Globus pallidus (tissue), 1 donor: ENCODE results near the gene MCTP1.
"Not testable (repeated sequence)": the region's sequence is repeated elsewhere in the genome, so short reads cannot be mapped to it uniquely, and the experiment has no call there.

ENCODE experiments used
- DNase-seq: peaks from one replicate; pipeline ENCODE4 v3.0.0-alpha.2; 2015; ENCODE audit warnings: low spot score

Gene MCTP1

GRCh38 chr5:94872526-94872925 is 412.4 kb downstream of the MCTP1 start:
- peak; percentile 64 for DNase-seq

- no peak for DNase-seq
Observed at GRCh38 chr5:94870511-94871183, 414.2 kb downstream of the MCTP1 start.

- DNase-seq = no peak
Observed at GRCh38 chr5:94869921-94870320, 415.0 kb downstream of the MCTP1 start.

- DNase-seq = no peak
Observed at GRCh38 chr5:94863951-94864350, 420.9 kb downstream of the MCTP1 start.

GRCh38 chr5:94857111-94857510 is 427.8 kb downstream of the MCTP1 start:
- no peak for DNase-seq

GRCh38 chr5:94856257-94856800 is 428.6 kb downstream of the MCTP1 start:
- no peak for DNase-seq

GRCh38 chr5:94855543-94855942 is 429.4 kb downstream of the MCTP1 start:
- no peak for DNase-seq

- DNase-seq = no peak
Observed at GRCh38 chr5:94853120-94853519, 431.8 kb downstream of the MCTP1 start.

GRCh38 chr5:94850960-94851359 is 433.9 kb downstream of the MCTP1 start:
- DNase-seq = no peak

- DNase-seq = peak; percentile 74
Observed at GRCh38 chr5:94849821-94850736, 434.8 kb downstream of the MCTP1 start.

GRCh38 chr5:94849324-94849723 is 435.6 kb downstream of the MCTP1 start:
- DNase-seq = no peak

- no peak for DNase-seq
Observed at GRCh38 chr5:94847726-94848125, 437.2 kb downstream of the MCTP1 start.

- no peak for DNase-seq
Observed at GRCh38 chr5:94847019-94847418, 437.9 kb downstream of the MCTP1 start.

- not testable (repeated sequence) for DNase-seq
Observed at GRCh38 chr5:94845696-94846095, 439.2 kb downstream of the MCTP1 start.

GRCh38 chr5:94841598-94842322 is 443.1 kb downstream of the MCTP1 start:
- DNase-seq = no peak

- no peak for DNase-seq
Observed at GRCh38 chr5:94833851-94834250, 451.0 kb downstream of the MCTP1 start.

- no peak for DNase-seq
Observed at GRCh38 chr5:94832685-94833084, 452.2 kb downstream of the MCTP1 start.

- DNase-seq = peak; percentile 24
Observed at GRCh38 chr5:94830520-94830919, 454.4 kb downstream of the MCTP1 start.

- not testable (repeated sequence) for DNase-seq
Observed at GRCh38 chr5:94828222-94828621, 456.7 kb downstream of the MCTP1 start.

- no peak for DNase-seq
Observed at GRCh38 chr5:94820488-94820887, 464.4 kb downstream of the MCTP1 start.

- no peak for DNase-seq
Observed at GRCh38 chr5:94818904-94819303, 466.0 kb downstream of the MCTP1 start.

GRCh38 chr5:94815313-94816039 is 469.4 kb downstream of the MCTP1 start:
- no peak for DNase-seq
